ENCODE measurements around the gene GPR17. TPM values are rescaled to one million over a fixed set of nuclear protein-coding genes. Genes with fewer than 3 reads are reported as not detected.

The GPR17 gene
- total and polyA plus RNA-seq, 2 donors (not counting 1 experiment from before 2014, with no cell fraction given): not detected

- Histone ChIP-seq H3K4me3 (replicated peaks in 1 of 4; ENCODE audit: control extremely low read depth in 1 of 4, insufficient read depth in 1 of 4, low read depth in 3 of 4, low read length in 4 of 4) (no peak overlapping the region), H3K27me3 (ENCODE audit: control insufficient read depth, insufficient read depth, low read length) (peaks cover 18% of the 10 kb centered on the region), H4K20me1 (ENCODE audit: control insufficient read depth, extremely low read depth, insufficient read depth, low read length) (no peaks in the 10 kb centered on the region), H3K9ac (ENCODE audit: insufficient read depth, low read length) (no peak overlapping the region), H3K27ac (ENCODE audit: insufficient read depth, low read length) (no peak overlapping the region), H3K36me3 (ENCODE audit: control insufficient read depth, insufficient read depth, low read length) (no peaks in the 10 kb centered on the region), H3K4me1 (ENCODE audit: control insufficient read depth, extremely low read depth, insufficient read depth, low read length) (peaks cover 6% of the 10 kb centered on the region), H3K4me2 (ENCODE audit: extremely low read depth, insufficient read depth, low read length) (no peak overlapping the region), H3K9me3 (ENCODE audit: control insufficient read depth, insufficient read depth, low read depth, low read length) (no peaks in the 10 kb centered on the region), H3K79me2 (ENCODE audit: control insufficient read depth, insufficient read depth, low read length) (no peaks in the 10 kb centered on the region), H2AFZ (ENCODE audit: low read length) (no peak overlapping the region)
- DNase-seq (ENCODE audit: low read depth in 2 of 2): no peak
- TF ChIP-seq CTCF (conservative IDR thresholded peaks at IDR 0.05 in 1 of 2, IDR thresholded peaks at IDR 0.05 in 1 of 2; ENCODE audit: low read depth in 1 of 2, low read length in 2 of 2): no peak
- no peak for TF ChIP-seq EZH2 (IDR thresholded peaks at IDR 0.05; ENCODE audit: low read length, missing control alignments)
Observed at GRCh38 chr2:127676906-127677305, 31.0 kb downstream of the GPR17 start.

- H3K27me3 ChIP-seq (ENCODE audit: control insufficient read depth, insufficient read depth, low read length): peaks cover 18% of the 10 kb centered on the region
- peaks cover 6% of the 10 kb centered on the region for H3K4me1 ChIP-seq (ENCODE audit: control insufficient read depth, extremely low read depth, insufficient read depth, low read length)
- H3K27ac ChIP-seq (ENCODE audit: insufficient read depth, low read length): no peak overlapping the region
- H3K9ac ChIP-seq (ENCODE audit: insufficient read depth, low read length): no peak overlapping the region
- no peak overlapping the region for H3K4me3 ChIP-seq (replicated peaks in 1 of 4; ENCODE audit: control extremely low read depth in 1 of 4, insufficient read depth in 1 of 4, low read depth in 3 of 4, low read length in 4 of 4)
- DNase-seq (ENCODE audit: low read depth in 2 of 2): no peak
- H3K79me2 ChIP-seq (ENCODE audit: control insufficient read depth, insufficient read depth, low read length): no peaks in the 10 kb centered on the region
- H4K20me1 ChIP-seq (ENCODE audit: control insufficient read depth, extremely low read depth, insufficient read depth, low read length): no peaks in the 10 kb centered on the region
- H3K4me2 ChIP-seq (ENCODE audit: extremely low read depth, insufficient read depth, low read length): no peak overlapping the region
- no peak overlapping the region for H2AFZ ChIP-seq (ENCODE audit: low read length)
- H3K9me3 ChIP-seq (ENCODE audit: control insufficient read depth, insufficient read depth, low read depth, low read length): no peaks in the 10 kb centered on the region
- TF ChIP-seq CTCF (conservative IDR thresholded peaks at IDR 0.05 in 1 of 2, IDR thresholded peaks at IDR 0.05 in 1 of 2; ENCODE audit: low read depth in 1 of 2, low read length in 2 of 2): no peak
- no peak for TF ChIP-seq EZH2 (IDR thresholded peaks at IDR 0.05; ENCODE audit: low read length, missing control alignments)
- no peaks in the 10 kb centered on the region for H3K36me3 ChIP-seq (ENCODE audit: control insufficient read depth, insufficient read depth, low read length)
Observed at GRCh38 chr2:127678531-127678930, 32.6 kb downstream of the GPR17 start.

GRCh38 chr2:127678991-127679390, 33.0 kb downstream of the GPR17 start:
- no peak overlapping the region for H3K27ac ChIP-seq (ENCODE audit: insufficient read depth, low read length)
- no peaks in the 10 kb centered on the region for H3K36me3 ChIP-seq (ENCODE audit: control insufficient read depth, insufficient read depth, low read length)
- DNase-seq (ENCODE audit: low read depth in 2 of 2): no peak
- H4K20me1 ChIP-seq (ENCODE audit: control insufficient read depth, extremely low read depth, insufficient read depth, low read length): no peaks in the 10 kb centered on the region
- no peak overlapping the region for H3K4me3 ChIP-seq (replicated peaks in 1 of 4; ENCODE audit: control extremely low read depth in 1 of 4, insufficient read depth in 1 of 4, low read depth in 3 of 4, low read length in 4 of 4)
- TF ChIP-seq CTCF (conservative IDR thresholded peaks at IDR 0.05 in 1 of 2, IDR thresholded peaks at IDR 0.05 in 1 of 2; ENCODE audit: low read depth in 1 of 2, low read length in 2 of 2) (no peak), EZH2 (IDR thresholded peaks at IDR 0.05; ENCODE audit: low read length, missing control alignments) (no peak)
- no peak overlapping the region for H2AFZ ChIP-seq (ENCODE audit: low read length)
- no peaks in the 10 kb centered on the region for H3K79me2 ChIP-seq (ENCODE audit: control insufficient read depth, insufficient read depth, low read length)
- H3K9me3 ChIP-seq (ENCODE audit: control insufficient read depth, insufficient read depth, low read depth, low read length): no peaks in the 10 kb centered on the region
- H3K27me3 ChIP-seq (ENCODE audit: control insufficient read depth, insufficient read depth, low read length): peaks cover 18% of the 10 kb centered on the region
- H3K9ac ChIP-seq (ENCODE audit: insufficient read depth, low read length): no peak overlapping the region
- H3K4me2 ChIP-seq (ENCODE audit: extremely low read depth, insufficient read depth, low read length): no peak overlapping the region
- H3K4me1 ChIP-seq (ENCODE audit: control insufficient read depth, extremely low read depth, insufficient read depth, low read length): peaks cover 6% of the 10 kb centered on the region
